BJ (cell line): Measurements from ENCODE around the gene HSPB6. TPM values are rescaled to one million over a fixed set of nuclear protein-coding genes. Genes with fewer than 3 reads are reported as not detected.
A peak's percentile ranks its signal among the peaks of the same experiment; 100 is the strongest.

Experiments used
- CTCF ChIA-PET: fragments of 350-600 bp; formaldehyde crosslinking; extraction: SDS; loops from one replicate; lab custom pipeline; 2021; ENCODE audit warnings: antibody characterized with exemption, inconsistent platforms; lab: Yijun Ruan, JAX
- POLR2A ChIA-PET: fragments of 300-600 bp; sonication (Branson Sonifier 250); formaldehyde crosslinking; extraction: SDS; loops from one replicate; lab custom pipeline; 2021; ENCODE audit warnings: antibody characterized with exemption; lab: Charles Lee
- DNase-seq: peaks from one replicate; pipeline ENCODE4 v3.0.0-alpha.2; 2011; ENCODE audit warnings: low read depth
- H3K27me3 ChIP-seq: 2 replicates; pipeline ENCODE4 v1.6.0; 2011; ENCODE audit warnings: low read length; ENCODE audit not compliant: control insufficient read depth, insufficient read depth
- H3K36me3 ChIP-seq: 2 replicates; pipeline ENCODE4 v1.5.1; 2011; ENCODE audit warnings: low read length; ENCODE audit not compliant: control insufficient read depth, insufficient read depth
- H3K4me3 ChIP-seq: 2 replicates; pipeline ENCODE4 v1.5.1; 2011; ENCODE audit warnings: low read depth, mild to moderate bottlenecking, control low read depth, low read length
- CTCF ChIP-seq: IDR thresholded peaks from 2 replicates; pipeline ENCODE4 v1.5.1; 2011; ENCODE audit warnings: low read depth, mild to moderate bottlenecking, control low read depth, inconsistent platforms, low read length, moderate library complexity; ENCODE audit not compliant: insufficient read depth
- polyA plus RNA-seq: library from polyadenylated mRNA; depleted of rRNA; stranded (reverse); fragments of >200 nt; gene quantifications from 2 replicates; pipeline ENCODE4 v1.2.3, GENCODE V29; 2011

HSPB6 gene
- polyA plus RNA-seq, 1 experiment: 21.0 TPM

GRCh38 chr19:35752746-35753350 is 4.0 kb downstream of the HSPB6 start:
- Histone ChIP-seq H3K36me3 (peaks cover 12% of the 10 kb centered on the region), H3K27me3 (no peaks in the 10 kb centered on the region), H3K4me3 (no peak overlapping the region)
- TF ChIP-seq CTCF: no peak
- POLR2A ChIA-PET: no interaction called here
- no peak for DNase-seq
- CTCF ChIA-PET: no interaction called here

DNA sequence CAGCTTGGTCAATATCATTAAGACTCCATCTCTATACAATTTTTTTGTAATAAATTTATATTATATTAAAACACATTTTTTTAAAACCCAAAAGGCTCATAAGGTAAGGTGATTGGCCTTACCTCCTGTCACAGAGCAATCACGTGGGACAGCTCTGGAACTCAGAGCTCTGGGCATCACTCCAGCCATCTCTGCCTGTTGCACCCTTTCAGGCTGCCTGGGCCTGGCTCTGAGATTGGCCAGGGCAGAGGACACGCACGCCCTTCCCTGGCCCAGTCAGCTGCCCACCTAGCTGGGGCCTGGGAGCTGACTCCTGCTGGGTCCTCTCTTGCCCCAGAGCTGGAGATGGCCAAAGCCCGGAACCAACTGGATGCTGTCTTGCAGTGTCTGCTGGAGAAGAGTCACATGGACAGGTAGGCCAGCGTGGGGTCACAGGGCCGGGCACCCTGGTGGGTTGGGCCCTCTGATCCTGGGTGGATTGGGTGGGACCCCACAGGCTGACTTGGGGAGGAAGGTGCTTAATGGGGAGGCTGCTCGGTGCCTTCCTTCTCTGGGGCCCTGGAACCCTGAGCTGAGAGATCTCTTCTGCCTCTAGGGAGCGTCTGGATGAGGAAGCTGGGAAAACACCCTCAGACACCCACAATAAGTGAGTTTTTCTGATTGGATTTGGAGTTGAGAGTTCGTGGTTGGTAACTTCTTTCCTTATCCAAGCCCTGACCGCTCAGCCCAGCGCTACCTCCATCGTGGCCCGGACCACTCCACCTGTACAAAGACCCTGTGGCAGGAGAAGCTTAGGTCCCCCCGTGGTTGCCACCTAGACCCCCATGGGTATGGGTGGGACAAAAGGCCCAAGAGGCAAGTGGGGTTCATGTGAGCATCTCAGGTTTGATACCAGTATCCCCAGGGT is 4.7 kb downstream of the HSPB6 start:
- Histone ChIP-seq H3K27me3 (no peaks in the 10 kb centered on the region), H3K36me3 (peaks cover 12% of the 10 kb centered on the region), H3K4me3 (no peak overlapping the region)
- no peak for DNase-seq
- POLR2A ChIA-PET: no interaction called here
- CTCF ChIA-PET: interaction anchor here (1.0 kb wide), 1 partner anchor 17 kb away, joined by 3 read pairs; no protein-coding TSS in a partner anchor
- TF ChIP-seq CTCF: no peak

DNA sequence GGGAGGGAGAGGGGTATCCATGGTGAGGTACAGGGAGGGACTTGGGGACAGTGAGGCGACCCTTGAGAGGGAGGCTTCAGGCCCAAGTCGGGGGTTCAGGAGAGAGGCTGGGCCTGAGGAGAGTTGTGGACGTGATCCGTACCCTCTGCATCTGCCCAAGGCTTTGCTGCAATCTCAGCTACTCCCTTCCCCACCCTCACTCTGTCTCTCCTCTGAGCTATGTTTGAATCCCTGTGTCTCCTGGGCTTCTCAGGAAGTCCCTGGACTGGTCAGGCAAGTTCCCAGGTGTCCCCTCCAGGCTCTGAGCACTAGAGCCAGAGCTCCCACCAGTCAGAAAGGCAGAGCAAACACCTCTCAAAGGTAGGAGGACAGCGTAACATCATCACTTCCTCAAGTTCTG is 6.7 kb downstream of the HSPB6 start:
- DNase-seq: no peak
- Histone ChIP-seq H3K36me3 (peaks cover 12% of the 10 kb centered on the region), H3K27me3 (no peaks in the 10 kb centered on the region), H3K4me3 (no peak overlapping the region)
- POLR2A ChIA-PET: interaction anchor here (1.1 kb wide), 1 partner anchor 10 kb away, joined by 4 read pairs; no protein-coding TSS in a partner anchor
- TF ChIP-seq CTCF: no peak
- CTCF ChIA-PET: no interaction called here

GRCh38 chr19:35748106-35749020 is 8.5 kb downstream of the HSPB6 start, which contains the start of gene LIN37:
Gene LIN37, plus strand, starts transcription at chr19:35748576. Its CDS starts 149 bp downstream, at chr19:35748725.
- H3K4me3 ChIP-seq: peak within 1 kb of the TSS; percentile 99
- TF ChIP-seq CTCF: 0 out of 2 replicates have a peak, but pooled peaks have one; percentile 14
- no peaks in the 10 kb centered on the region for H3K27me3 ChIP-seq
- H3K36me3 ChIP-seq: peaks cover 12% of the 10 kb centered on the region
- ChIA-PET CTCF (interaction anchor here (1.0 kb wide), 1 partner anchor 133 kb away, joined by 3 read pairs; no protein-coding TSS in a partner anchor), POLR2A (interaction anchor here (0.6 to 1.3 kb wide), 3 partner anchors 9 to 72 kb away, joined by 3 to 5 read pairs (median 4); partner anchors contain the start of gene HSPB6)
- peak; percentile 99 for DNase-seq
